Left kidney (tissue), 2 donors: ENCODE data around the gene FAM90A1. TPM values are rescaled to one million over a fixed set of nuclear protein-coding genes. Genes with fewer than 3 reads are reported as not detected.
A peak's percentile ranks its signal among the peaks of the same experiment; 100 is the strongest.
"Not testable (repeated sequence)": the region's sequence is repeated elsewhere in the genome, so short reads cannot be mapped to it uniquely, and the experiment has no call there.

Source experiments
- DNase-seq: peaks from one replicate; pipeline ENCODE4 v3.0.0-alpha.2; 2013
- polyA plus RNA-seq: library from polyadenylated mRNA; unstranded; fragments of 120-200 nt; gene quantifications from one replicate; pipeline ENCODE4 v1.2.1, GENCODE V29; 2013; ENCODE audit not compliant: insufficient read length

The FAM90A1 gene
- polyA plus RNA-seq, 1 donor = 3.8 TPM

- not testable (repeated sequence) for DNase-seq
Measured at GRCh38 chr12:8233935-8234495, 6.6 kb upstream of the FAM90A1 start.

GRCh38 chr12:8233300-8233855 is 6.0 kb upstream of the FAM90A1 start:
- DNase-seq = not testable (repeated sequence)

- not testable (repeated sequence) for DNase-seq
Measured at GRCh38 chr12:8231666-8232608, 4.5 kb upstream of the FAM90A1 start.

GRCh38 chr12:8231049-8231448 is 3.6 kb upstream of the FAM90A1 start:
- not testable (repeated sequence) for DNase-seq

- not testable (repeated sequence) for DNase-seq
Measured at GRCh38 chr12:8229486-8229885, 2.1 kb upstream of the FAM90A1 start.

- DNase-seq = not testable (repeated sequence)
Measured at GRCh38 chr12:8228607-8229006, 1.2 kb upstream of the FAM90A1 start.

GRCh38 chr12:8227732-8228077 is 287 bp upstream of the FAM90A1 start:
- not testable (repeated sequence) for DNase-seq

- no peak for DNase-seq
Measured at GRCh38 chr12:8226355-8226754, 1.1 kb downstream of the FAM90A1 start.

- DNase-seq = not testable (repeated sequence)
Measured at GRCh38 chr12:8224782-8225181, 2.6 kb downstream of the FAM90A1 start.

GRCh38 chr12:8223646-8224045 is 3.8 kb downstream of the FAM90A1 start:
- DNase-seq = not testable (repeated sequence)

GRCh38 chr12:8222303-8222702 is 5.1 kb downstream of the FAM90A1 start:
- not testable (repeated sequence) for DNase-seq

- DNase-seq = not testable (repeated sequence)
Measured at GRCh38 chr12:8221844-8222243, 5.6 kb downstream of the FAM90A1 start.

GRCh38 chr12:8221375-8221774 is 6.0 kb downstream of the FAM90A1 start:
- not testable (repeated sequence) for DNase-seq

GRCh38 chr12:8218711-8219382 is 8.6 kb downstream of the FAM90A1 start:
- DNase-seq = not testable (repeated sequence)

- not testable (repeated sequence) for DNase-seq
Measured at GRCh38 chr12:8197685-8198308, 29.6 kb downstream of the FAM90A1 start.

- not testable (repeated sequence) for DNase-seq
Measured at GRCh38 chr12:8188088-8188487, 39.3 kb downstream of the FAM90A1 start.

GRCh38 chr12:8184206-8184605 is 43.2 kb downstream of the FAM90A1 start:
- DNase-seq = not testable (repeated sequence)

- not testable (repeated sequence) for DNase-seq
Measured at GRCh38 chr12:8183346-8183745, 44.1 kb downstream of the FAM90A1 start.

- not testable (repeated sequence) for DNase-seq
Measured at GRCh38 chr12:8182923-8183322, 44.5 kb downstream of the FAM90A1 start.

- DNase-seq = not testable (repeated sequence)
Measured at GRCh38 chr12:8181271-8181670, 46.1 kb downstream of the FAM90A1 start.

GRCh38 chr12:8179989-8180585 is 47.3 kb downstream of the FAM90A1 start:
- peak; percentile 50 for DNase-seq
